ENCODE measurements around the gene STPG3. TPM values are rescaled to one million over a fixed set of nuclear protein-coding genes. Genes with fewer than 3 reads are reported as not detected.

Gene STPG3
- total and polyA plus RNA-seq, 2 of the 13 experiments (the other 11 are each of a cell fraction or from before 2014, with no cell fraction given) = not detected

- peak; percentile 55; the same call in 1 of the 2 replicates for TF ChIP-seq ZFP91 (CRISPR knock-in tag; IDR thresholded peaks at IDR 0.05; ENCODE audit: borderline replicate concordance)
- TF ChIP-seq ZNF780A (CRISPR knock-in tag; IDR thresholded peaks at IDR 0.05) = no peak
- TF ChIP-seq AFF4 (CRISPR knock-in tag; IDR thresholded peaks at IDR 0.05) = no peak
- no peak for TF ChIP-seq BRF2 (CRISPR knock-in tag; IDR thresholded peaks at IDR 0.05)
- no peak for TF ChIP-seq ZBTB49 (CRISPR knock-in tag; IDR thresholded peaks at IDR 0.05; ENCODE audit: borderline replicate concordance)
- no peak for TF ChIP-seq EP300 (IDR thresholded peaks at IDR 0.05; ENCODE audit: low read depth in 2 of 2, low read length in 2 of 2)
- TF ChIP-seq EP300 (CRISPR knock-in tag; IDR thresholded peaks at IDR 0.05; ENCODE audit: borderline replicate concordance) = no peak
- no peak for TF ChIP-seq ZNF382 (CRISPR knock-in tag; IDR thresholded peaks at IDR 0.05; ENCODE audit: borderline replicate concordance)
- no peak for TF ChIP-seq ZNF468 (CRISPR knock-in tag; IDR thresholded peaks at IDR 0.05)
- no peak for TF ChIP-seq ZNF543 (CRISPR knock-in tag; IDR thresholded peaks at IDR 0.05)
- peak; percentile 40; the same call in 1 of the 2 replicates for TF ChIP-seq NR2C2 (CRISPR knock-in tag; IDR thresholded peaks at IDR 0.05; ENCODE audit: borderline replicate concordance)
- 0 out of 2 replicates have a peak, but pooled peaks have one; percentile 17 for TF ChIP-seq ZNF350 (CRISPR knock-in tag; IDR thresholded peaks at IDR 0.05; ENCODE audit: borderline replicate concordance, low read depth)
- TF ChIP-seq DR1 (CRISPR knock-in tag; IDR thresholded peaks at IDR 0.05) = no peak
- no peak for TF ChIP-seq KAT2B (IDR thresholded peaks at IDR 0.05; ENCODE audit: borderline replicate concordance, low read depth, low read length)
- TF ChIP-seq ZNF703 (CRISPR knock-in tag; IDR thresholded peaks at IDR 0.05; ENCODE audit: borderline replicate concordance) = no peak
- no peak for TF ChIP-seq CREB1 (IDR thresholded peaks at IDR 0.05)
- no peak for TF ChIP-seq CREB1 (CRISPR knock-in tag; IDR thresholded peaks at IDR 0.05)
- TF ChIP-seq CCDC6 (CRISPR knock-in tag; IDR thresholded peaks at IDR 0.05) = no peak
Observed at GRCh38 chr9:137223078-137223970, 27.8 kb upstream of the STPG3 start (continued).

All from HepG2 (cell line).